Measurements from ENCODE around the gene TNNT3.
"Not testable (repeated sequence)": the region's sequence is repeated elsewhere in the genome, so short reads cannot be mapped to it uniquely, and the experiment has no call there.

TNNT3 gene

GRCh38 chr11:1883346-1884302 is 35.9 kb upstream of the TNNT3 start:
- ChIA-PET CTCF (interaction anchor here (1.0 to 2.0 kb wide), 5 partner anchors 24 to 268 kb away, joined by 3 to 47 read pairs (median 10); no protein-coding TSS in a partner anchor), POLR2A (interaction anchor here (0.8 to 1.5 kb wide), 2 partner anchors 64 to 231 kb away, joined by 3 to 5 read pairs; no protein-coding TSS in a partner anchor)
- no peak for DNase-seq (ENCODE audit: extremely low spot score)
- TF ChIP-seq LEF1 (IDR thresholded peaks at IDR 0.05; ENCODE audit: borderline replicate concordance) (no peak), ELF4 (IDR thresholded peaks at IDR 0.05) (no peak), FOXK2 (IDR thresholded peaks at IDR 0.05) (no peak), FOXA1 (IDR thresholded peaks at IDR 0.05) (no peak), L3MBTL2 (conservative IDR thresholded peaks at IDR 0.05) (no peak), SUZ12 (IDR thresholded peaks at IDR 0.05) (no peak), NFRKB (IDR thresholded peaks at IDR 0.05) (no peak), BHLHE40 (IDR thresholded peaks at IDR 0.05; ENCODE audit: borderline replicate concordance) (no peak), ARNT (IDR thresholded peaks at IDR 0.05) (no peak)

DNA sequence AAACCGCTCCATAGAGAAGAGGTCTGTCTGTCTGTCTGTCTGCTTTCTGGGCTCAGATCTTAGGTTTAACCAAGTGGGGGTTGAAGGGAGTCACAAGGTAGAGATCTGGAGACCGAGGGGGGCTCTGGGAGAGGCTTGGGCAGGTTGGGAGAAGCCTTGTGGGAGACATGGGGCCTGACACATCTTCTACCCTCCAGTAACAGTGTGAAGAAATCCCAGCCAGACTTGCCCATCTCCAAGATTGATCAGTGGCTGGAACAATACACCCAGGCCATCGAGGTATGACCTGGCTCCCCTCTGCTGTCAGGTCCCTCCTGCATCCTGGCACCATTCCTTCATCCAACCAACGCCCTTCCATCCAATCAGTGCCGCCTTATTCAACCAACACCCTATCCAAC is 35.2 kb upstream of the TNNT3 start:
- TF ChIP-seq ARNT (IDR thresholded peaks at IDR 0.05) (no peak), SP1 (IDR thresholded peaks at IDR 0.05) (no peak), L3MBTL2 (conservative IDR thresholded peaks at IDR 0.05) (no peak), FOXA1 (IDR thresholded peaks at IDR 0.05) (no peak), CTBP1 (IDR thresholded peaks at IDR 0.05; ENCODE audit: borderline replicate concordance) (no peak), ELF4 (IDR thresholded peaks at IDR 0.05) (no peak), NFRKB (IDR thresholded peaks at IDR 0.05) (no peak), ZNF384 (IDR thresholded peaks at IDR 0.05) (no peak), SUZ12 (IDR thresholded peaks at IDR 0.05) (no peak), LEF1 (IDR thresholded peaks at IDR 0.05; ENCODE audit: borderline replicate concordance) (no peak), FOXM1 (IDR thresholded peaks at IDR 0.05; ENCODE audit: borderline replicate concordance) (no peak), FOXK2 (IDR thresholded peaks at IDR 0.05) (no peak), HDGF (IDR thresholded peaks at IDR 0.05; ENCODE audit: borderline replicate concordance) (no peak), BHLHE40 (IDR thresholded peaks at IDR 0.05; ENCODE audit: borderline replicate concordance) (no peak), TARDBP (IDR thresholded peaks at IDR 0.05) (no peak)
- TF ChIP-seq, protein P1, sequence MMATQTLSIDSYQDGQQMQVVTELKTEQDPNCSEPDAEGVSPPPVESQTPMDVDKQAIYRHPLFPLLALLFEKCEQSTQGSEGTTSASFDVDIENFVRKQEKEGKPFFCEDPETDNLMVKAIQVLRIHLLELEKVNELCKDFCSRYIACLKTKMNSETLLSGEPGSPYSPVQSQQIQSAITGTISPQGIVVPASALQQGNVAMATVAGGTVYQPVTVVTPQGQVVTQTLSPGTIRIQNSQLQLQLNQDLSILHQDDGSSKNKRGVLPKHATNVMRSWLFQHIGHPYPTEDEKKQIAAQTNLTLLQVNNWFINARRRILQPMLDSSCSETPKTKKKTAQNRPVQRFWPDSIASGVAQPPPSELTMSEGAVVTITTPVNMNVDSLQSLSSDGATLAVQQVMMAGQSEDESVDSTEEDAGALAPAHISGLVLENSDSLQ (IDR thresholded peaks at IDR 0.05): no peak
- POLR2A ChIA-PET: no interaction called here
- CTCF ChIA-PET: no interaction called here
- no peak for DNase-seq (ENCODE audit: extremely low spot score)

- DNase-seq (ENCODE audit: extremely low spot score); POLR2A ChIA-PET; CTCF ChIA-PET: not testable (repeated sequence)
Measured at GRCh38 chr11:1886551-1886950, 33.0 kb upstream of the TNNT3 start.

GRCh38 chr11:1887451-1888346 is 31.8 kb upstream of the TNNT3 start:
- CTCF ChIA-PET: no interaction called here
- DNase-seq (ENCODE audit: extremely low spot score): no peak
- POLR2A ChIA-PET: no interaction called here
- TF ChIP-seq FOXA1 (IDR thresholded peaks at IDR 0.05): no peak
- TF ChIP-seq SP1 (IDR thresholded peaks at IDR 0.05): no peak

- ChIA-PET CTCF (no interaction called here), POLR2A (no interaction called here)
- TF ChIP-seq FOXK2 (IDR thresholded peaks at IDR 0.05) (no peak), ELF4 (IDR thresholded peaks at IDR 0.05) (no peak), L3MBTL2 (conservative IDR thresholded peaks at IDR 0.05) (no peak), LEF1 (IDR thresholded peaks at IDR 0.05; ENCODE audit: borderline replicate concordance) (no peak), NFRKB (IDR thresholded peaks at IDR 0.05) (no peak), SP1 (IDR thresholded peaks at IDR 0.05) (no peak), SUZ12 (IDR thresholded peaks at IDR 0.05) (no peak)
- DNase-seq (ENCODE audit: extremely low spot score): no peak
Measured at GRCh38 chr11:1888347-1888753, 31.2 kb upstream of the TNNT3 start.

GRCh38 chr11:1888811-1889210 is 30.7 kb upstream of the TNNT3 start:
- POLR2A ChIA-PET: no interaction called here
- TF ChIP-seq TARDBP (IDR thresholded peaks at IDR 0.05) (no peak), SUZ12 (IDR thresholded peaks at IDR 0.05) (no peak), L3MBTL2 (conservative IDR thresholded peaks at IDR 0.05) (no peak), ARNT (IDR thresholded peaks at IDR 0.05) (no peak), LEF1 (IDR thresholded peaks at IDR 0.05; ENCODE audit: borderline replicate concordance) (no peak), HDGF (IDR thresholded peaks at IDR 0.05; ENCODE audit: borderline replicate concordance) (no peak), FOXM1 (IDR thresholded peaks at IDR 0.05; ENCODE audit: borderline replicate concordance) (no peak), SP1 (IDR thresholded peaks at IDR 0.05) (no peak), FOXK2 (IDR thresholded peaks at IDR 0.05) (no peak), ZNF384 (IDR thresholded peaks at IDR 0.05) (no peak), CTBP1 (IDR thresholded peaks at IDR 0.05; ENCODE audit: borderline replicate concordance) (no peak), ELF4 (IDR thresholded peaks at IDR 0.05) (no peak), FOXA1 (IDR thresholded peaks at IDR 0.05) (no peak)
- TF ChIP-seq, protein P1 (IDR thresholded peaks at IDR 0.05): no peak
- no peak for DNase-seq (ENCODE audit: extremely low spot score)
- CTCF ChIA-PET: no interaction called here

All from HEK293T (cell line).